Measurements from ENCODE around the gene C1QL2.

Gene C1QL2

DNA sequence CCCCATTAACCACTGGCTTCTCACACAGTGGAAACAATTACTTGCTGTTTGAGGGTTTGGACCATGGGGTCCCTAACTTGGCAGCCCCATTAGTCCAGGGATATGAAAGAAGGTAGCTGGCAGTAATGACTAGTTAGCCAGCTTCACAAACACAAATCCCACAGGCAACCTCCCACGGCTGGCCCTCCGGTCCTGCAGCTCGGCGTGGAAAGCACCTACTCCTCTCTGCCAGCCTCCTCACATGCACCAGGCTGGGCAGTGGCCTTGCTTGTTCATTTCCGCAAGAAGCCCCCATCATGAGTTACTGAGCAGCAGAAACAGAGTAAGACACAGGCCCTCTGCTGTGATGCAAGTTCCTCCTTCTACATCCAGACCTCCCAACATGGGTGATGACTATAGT, 13.7 kb downstream of the C1QL2 start:
- in situ Hi-C loops (cut with MboI; ENCODE audit: low sequenced_read_pairs) = no loop called here

DNA sequence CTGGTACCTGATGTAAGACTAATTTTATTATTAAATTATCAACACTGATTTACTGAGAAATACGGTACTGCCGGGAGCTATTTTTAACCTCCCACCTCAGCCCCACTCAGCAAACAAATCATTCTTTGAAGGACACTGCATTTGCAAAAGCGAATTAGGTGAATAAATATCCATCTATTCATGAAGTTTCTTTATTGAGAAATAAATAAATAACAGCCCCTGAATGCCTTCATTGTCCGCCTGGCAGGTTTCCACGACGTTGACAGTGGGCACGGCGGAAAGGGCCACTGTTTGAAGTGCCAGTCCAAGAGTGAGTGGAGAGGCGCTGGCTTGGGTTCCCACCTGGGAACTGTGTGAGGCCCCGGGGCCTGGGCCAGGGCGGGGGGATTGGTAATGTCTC, 15.7 kb downstream of the C1QL2 start:
- in situ Hi-C loops (cut with MboI; ENCODE audit: low sequenced_read_pairs) = no loop called here

DNA sequence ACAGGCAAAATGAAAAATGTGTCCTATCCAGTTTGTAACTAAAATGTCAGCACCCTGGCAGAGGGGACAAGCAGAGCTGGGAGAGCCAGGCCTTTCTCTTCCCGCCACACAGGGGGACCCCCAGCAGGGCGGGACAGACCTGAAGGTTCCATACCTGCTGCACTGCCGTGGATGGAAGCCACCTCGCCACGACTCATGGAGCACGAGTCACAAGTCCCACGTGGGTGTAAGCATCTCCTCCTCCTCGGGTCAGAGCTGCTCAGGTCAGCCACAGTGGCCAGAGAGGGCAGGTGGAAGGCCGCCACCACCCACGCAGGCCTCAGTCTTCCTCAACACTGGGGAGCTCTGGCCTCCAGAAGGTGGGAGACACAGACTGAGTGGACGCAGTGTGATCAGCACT, 21.0 kb downstream of the C1QL2 start:
- in situ Hi-C loops (cut with MboI; ENCODE audit: low sequenced_read_pairs) = no loop called here

DNA sequence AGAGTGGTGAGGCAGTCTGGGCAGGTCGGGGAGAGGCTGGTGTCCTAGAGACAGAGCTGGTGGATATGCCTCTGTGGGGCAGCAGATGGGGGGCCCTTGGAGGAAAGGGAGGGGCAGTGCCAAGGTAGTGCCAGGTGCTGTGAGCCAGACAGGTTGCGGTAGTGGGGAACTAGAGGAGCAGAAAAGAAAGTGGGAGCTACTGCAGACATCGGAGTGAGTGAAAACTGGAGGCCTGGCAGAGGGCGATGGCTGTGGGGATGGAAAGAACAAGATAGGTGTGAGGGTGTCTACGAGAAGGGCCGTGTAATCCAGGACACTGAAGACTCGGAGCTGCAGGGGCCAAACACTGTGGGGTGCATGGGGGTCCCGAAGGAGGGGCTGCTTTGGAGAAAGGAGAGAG, 21.7 kb downstream of the C1QL2 start:
- in situ Hi-C loops (cut with MboI; ENCODE audit: low sequenced_read_pairs) = no loop called here

DNA sequence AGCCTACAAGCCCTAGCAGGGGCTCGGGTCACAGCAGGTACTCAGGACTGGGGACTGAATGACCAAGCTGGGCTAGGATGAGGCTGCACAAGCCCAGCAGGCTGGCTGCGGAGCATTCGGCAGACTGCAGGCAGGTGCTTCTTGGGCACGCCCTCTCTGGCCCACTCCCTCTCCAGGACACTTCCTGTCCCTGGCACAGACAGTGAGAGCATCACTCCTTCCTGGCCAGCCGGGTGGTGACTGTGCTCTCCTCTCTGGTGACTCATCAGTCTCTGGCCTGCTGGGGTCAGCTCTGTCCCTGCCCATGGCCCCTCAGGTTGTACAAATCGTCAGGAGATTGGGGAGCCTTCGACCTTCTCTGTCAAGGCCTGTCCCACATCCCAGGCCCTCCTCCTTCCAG, 22.5 kb downstream of the C1QL2 start:
- in situ Hi-C loops (cut with MboI; ENCODE audit: low sequenced_read_pairs) = no loop called here

DNA sequence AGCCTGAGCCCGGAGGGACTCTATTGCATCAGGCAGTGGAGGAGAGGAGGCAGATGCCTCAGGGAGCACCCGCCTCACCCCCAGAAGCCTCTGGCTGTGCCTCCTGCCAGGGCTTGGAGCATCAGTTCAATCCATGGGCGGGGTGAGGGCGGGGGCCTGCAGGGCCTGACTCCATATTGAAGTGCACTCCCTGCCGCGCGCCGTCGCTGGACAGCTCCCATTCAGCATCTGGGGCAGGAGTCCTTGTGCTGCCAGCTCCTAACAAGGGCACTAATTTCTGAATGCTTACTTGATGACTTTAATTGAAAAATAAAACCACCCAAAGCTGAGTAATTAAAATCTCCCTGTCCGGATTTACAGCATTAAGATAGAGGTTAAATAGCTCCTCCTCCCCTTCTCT, 23.8 kb downstream of the C1QL2 start:
- in situ Hi-C loops (cut with MboI; ENCODE audit: low sequenced_read_pairs) = no loop called here

DNA sequence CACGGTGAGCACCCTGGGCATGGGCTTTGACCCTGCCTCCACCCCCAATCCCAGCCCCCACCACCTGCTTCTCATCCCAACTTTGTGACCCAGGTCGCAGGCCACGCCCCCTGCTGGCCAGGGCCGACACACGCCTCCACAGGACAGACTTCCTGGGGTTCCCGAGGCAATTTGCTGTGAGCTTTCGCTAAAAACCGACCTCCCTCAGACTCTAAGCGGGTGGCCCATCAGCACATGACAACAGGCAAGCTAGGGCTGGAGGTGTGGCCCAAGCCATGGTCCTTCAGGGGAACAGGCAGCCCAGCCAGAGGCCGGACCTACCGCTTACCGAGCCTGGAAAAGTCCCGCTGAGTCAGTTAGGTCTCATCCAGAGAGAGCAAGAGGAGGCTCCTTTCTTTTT, 31.9 kb downstream of the C1QL2 start:
- in situ Hi-C loops (cut with MboI; ENCODE audit: low sequenced_read_pairs) = no loop called here

DNA sequence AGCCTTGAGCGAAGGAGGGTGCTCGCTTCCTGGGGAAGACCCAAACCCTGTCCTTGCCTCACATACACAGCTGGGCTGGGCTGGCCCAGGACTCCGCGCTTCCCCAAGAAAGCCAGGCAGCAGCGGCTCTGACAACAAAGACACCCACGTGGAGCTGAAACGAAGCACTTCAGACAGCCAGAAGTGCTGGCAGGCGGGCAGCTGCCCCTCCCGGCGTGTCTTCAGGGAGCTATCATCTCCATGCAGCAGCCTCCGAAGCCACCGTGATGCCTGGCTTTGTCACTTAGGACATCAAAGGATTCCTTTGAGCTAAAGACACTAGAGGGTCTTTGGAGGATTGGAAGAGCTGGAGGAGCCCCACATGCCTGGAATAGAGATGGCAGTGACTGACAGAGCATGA, 35.2 kb downstream of the C1QL2 start:
- in situ Hi-C loops (cut with MboI; ENCODE audit: low sequenced_read_pairs) = no loop called here

DNA sequence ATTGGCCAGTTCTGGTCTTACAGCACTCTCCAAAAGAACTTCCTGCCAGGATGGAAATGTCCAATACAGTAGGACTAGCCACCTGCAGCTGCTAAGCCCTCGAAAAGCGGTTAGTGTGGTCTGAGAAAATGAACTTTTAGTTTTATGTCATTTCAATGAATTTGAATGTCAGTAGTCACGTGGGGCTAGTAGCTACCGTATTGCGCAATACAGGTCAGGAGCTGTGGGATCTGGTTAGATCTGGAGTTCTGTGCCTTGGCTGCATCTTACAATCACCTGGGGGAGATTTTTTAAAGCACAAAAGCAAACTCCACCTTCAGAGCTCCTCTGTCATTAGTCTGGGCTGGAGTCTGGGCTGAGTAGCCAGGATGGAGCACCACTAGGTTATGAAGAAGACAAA, 35.9 kb downstream of the C1QL2 start:
- in situ Hi-C loops (cut with MboI; ENCODE audit: low sequenced_read_pairs) = no loop called here

DNA sequence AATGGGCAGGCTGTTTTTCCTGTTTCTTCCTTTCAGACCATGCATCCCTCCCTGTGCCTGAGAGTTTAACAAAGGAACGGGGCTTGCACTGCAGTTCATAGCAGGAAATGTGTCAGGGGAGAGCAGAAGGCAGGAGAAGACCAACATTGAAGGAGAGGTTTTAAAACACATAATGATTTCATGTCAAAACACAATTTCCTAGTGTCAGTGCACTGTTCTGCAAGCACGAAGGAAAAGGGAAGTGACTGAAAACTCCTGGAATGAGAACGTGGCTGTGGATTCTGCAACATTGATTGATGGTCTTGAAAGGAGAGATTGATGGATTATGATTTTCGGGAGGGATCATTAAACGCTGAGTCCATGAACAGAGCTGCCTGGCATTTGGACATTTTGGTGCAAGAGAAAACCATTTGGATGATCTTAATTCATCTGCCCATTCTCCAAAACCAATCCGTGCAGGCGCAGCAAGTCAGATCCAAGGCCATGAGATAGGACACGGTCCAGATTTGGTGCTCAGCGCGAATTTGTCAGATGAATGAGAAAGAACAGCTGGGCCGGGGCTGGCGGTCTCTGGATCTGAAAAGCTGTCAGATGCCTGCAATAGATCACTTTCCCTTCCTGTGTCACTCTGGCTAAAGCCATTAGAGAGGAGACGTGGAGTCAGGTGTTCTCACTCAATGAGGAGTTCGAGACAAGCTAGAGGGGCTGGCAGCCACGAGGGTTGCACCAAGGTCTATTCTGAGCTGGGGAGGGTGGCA, 38.4 kb downstream of the C1QL2 start:
- in situ Hi-C loops (cut with MboI; ENCODE audit: low sequenced_read_pairs) = no loop called here

DNA sequence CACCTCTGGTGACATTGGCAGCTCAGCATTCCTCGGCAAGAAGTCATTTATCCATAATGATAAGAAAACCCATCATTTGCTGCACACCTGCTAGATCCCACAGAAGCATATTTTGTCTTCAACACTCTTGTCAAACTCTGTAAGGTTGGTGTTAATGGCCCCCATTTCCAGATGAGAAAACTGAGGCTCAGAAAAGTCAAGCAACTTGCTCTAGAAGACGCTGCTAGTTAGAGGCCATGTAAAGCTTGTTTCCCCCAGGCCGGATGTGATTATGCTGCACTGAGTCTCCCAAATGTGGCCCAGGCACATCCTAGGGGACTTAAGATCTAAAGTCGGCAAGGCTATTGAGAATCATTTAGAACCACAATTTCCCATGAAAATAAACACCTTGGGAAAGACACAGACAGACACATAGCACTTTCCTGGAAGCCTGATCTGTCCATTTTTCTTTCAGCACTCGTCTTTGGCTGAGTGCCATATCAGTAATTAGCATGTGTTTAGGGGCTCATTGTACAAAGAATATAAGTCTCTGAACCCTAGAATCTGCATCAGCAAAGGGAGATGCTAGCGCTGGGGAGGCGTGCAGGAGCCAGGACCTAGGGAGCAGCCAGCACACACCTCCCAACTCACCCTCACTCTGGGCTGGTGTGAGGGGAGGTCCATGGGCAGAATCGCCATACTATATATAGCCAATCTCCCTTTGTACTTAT, 39.3 kb downstream of the C1QL2 start:
- in situ Hi-C loops (cut with MboI; ENCODE audit: low sequenced_read_pairs) = no loop called here

DNA sequence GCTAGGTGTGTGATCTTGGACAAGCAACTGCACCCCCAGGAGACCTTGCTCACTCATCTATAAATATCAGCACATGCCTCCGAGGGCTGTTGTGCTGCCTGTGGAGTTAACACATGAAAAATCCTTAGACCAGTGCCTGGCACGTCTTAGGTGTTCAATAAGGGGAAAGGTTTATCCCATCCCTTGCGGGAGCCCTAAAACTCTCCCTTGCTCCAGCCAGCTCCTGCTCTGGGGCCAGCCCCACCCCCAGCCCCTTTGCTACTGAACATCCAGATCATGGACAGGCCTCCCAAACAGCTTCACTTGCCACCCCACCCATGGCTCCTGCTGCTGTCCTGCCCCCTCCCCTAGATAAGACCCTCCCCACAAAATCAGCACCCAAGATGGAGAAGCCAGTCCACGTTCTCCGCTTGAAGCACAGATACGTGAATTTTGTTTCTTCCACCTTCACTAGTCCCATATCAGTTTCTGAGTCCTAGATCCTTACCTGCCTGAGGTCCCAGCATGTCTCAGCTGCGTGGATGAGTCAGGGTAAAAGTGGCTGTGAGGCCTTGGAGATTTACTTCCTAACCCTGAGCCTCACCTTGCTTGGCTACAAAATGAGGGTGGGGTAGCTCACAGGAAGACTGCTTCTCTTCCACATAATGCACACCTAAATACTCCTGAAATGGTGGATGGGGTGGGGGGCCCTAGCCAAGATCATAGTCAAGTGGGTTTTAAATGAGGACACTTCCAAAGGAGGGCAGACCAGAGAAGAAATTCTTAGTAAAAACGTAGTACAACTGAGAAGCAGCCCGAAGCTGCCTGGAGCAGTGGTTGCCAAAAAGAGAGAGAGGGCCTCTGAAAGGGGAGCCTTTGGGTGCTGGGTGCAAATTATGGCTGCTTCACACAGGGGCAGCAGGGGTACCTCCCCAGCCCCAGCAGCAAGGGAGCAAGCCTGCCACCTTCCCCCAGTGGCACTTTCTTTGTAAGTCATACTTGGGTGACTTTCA, 40.4 kb downstream of the C1QL2 start:
- in situ Hi-C loops (cut with MboI; ENCODE audit: low sequenced_read_pairs) = no loop called here

DNA sequence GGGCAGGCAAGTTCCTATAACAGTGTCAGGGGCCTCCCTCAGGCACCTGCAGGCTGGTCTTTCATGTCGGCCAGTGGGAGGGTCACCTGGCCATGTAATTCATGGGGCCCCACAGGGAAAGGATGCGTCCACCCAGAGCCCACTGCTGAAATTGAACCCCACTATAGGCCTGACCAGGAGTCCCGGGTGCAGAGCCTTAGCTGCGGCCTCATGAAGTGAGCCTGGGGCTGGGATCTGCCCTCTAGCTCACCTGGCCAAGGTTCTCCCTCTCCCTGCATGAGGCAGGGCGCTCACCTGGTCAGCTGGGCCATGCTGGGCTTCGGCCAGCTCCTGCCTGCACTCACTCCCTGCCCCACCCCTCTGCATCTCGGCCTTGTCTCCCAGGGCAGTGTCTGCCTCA, 41.1 kb downstream of the C1QL2 start:
- in situ Hi-C loops (cut with MboI; ENCODE audit: low sequenced_read_pairs) = no loop called here

DNA sequence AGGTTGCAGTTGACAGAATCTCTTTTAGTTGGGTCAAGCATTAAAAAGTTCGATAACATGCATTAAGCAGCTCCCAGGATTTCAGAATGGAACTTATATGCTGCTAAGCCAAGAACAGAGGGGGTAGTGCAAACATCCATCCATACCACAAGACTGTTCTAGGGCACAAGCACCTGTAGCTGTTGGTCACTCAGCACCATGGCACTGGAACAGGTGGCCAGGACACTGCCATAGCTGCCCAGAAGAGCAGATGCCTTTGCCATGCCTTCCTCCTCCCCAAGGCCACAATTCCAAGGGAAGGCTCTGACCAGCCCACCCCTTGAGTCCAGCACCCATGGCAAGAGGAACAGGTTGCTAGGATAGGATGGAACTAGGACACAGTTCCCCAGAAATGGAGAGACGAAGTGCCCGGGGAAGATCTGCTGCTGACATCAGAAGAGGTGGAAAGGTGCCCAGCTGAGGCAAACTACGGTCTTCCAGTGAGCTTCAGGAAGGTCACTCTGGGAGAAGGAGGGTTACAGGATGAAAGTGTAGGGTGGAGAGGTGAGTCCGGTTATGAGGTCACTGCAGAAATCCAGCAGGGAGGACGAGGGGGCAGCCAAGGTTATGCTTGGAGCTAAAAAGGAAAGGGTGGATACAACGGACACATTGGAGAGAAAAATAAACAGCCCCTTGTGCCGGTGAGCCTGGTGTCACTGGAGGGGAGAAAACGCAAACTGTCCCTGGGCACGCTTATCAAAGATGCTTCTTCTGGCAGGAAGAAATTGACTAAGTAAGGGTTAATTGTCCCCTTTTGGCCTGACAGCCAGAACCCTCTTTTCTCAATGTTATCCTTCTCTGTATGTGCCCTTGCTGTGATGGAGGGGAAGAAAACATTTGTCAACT, 41.9 kb downstream of the C1QL2 start:
- in situ Hi-C loops (cut with MboI; ENCODE audit: low sequenced_read_pairs) = no loop called here

DNA sequence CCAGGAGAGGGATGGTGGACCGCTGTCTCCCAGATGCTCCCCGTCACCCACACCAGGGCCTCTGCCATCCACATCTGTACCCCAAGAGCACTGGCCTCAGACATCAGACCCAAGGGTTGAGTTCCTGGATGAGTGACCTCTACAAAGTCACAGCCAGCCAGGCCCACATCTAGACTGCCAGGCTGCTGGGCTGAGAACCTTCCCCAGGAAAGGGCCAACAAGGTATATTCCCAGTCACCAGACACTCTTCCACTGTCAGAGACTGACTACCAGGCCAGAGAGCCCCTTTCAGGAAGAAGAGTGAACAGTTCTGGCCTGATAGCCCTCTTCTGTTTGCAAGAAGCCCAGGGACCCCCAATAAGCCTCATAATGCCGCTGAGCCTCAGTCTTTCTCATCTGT, 44.3 kb downstream of the C1QL2 start:
- in situ Hi-C loops (cut with MboI; ENCODE audit: low sequenced_read_pairs) = no loop called here

DNA sequence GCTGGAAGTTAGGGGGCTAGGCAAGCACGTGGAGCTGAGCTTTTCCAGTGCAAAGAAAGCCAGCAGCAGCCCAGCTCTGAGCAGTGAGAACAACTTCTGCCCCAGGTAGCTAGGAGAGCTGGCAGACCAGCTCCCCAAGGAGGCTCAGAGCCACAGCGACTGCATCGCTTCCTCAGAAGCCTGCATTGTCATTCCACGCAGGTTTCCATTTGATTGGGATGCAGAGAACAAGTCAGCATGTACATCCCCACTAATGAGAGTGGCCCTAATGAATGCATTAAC, 45.1 kb downstream of the C1QL2 start:
- in situ Hi-C loops (cut with MboI; ENCODE audit: low sequenced_read_pairs) = no loop called here

DNA sequence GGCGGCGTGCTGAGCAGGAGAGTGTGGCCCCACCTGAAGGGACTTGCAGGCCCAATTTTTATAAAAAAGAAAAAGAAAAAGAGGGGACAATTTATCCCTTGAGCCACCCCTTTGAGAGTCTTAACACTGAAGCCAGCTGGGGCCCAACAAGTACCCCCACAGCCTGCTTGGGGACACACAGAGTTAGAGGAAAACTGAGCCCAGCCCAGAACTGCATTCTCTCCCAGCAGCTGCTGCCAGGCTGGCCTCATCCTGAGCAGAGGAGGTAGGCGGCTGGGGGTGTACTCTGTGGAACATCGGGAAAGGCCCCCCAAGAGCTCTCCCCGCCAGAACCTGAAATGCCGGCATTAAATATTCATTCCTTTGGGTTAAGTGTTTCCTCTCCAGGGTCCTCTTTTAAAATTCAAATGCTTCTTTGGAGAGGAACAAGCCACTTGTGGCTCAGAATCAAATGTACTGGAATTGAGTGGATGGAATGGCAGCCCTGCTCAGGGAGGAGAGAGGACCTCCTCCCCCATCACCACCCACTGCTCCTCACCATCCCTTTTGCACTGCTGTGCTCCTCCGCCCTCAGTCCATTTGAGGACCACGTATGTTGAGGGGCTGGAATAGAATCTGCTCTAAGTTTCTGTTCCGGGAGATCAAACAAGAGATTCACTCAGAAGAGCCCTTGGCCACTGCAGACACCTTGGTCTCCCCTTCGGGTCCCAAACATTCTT, 45.6 kb downstream of the C1QL2 start:
- in situ Hi-C loops (cut with MboI; ENCODE audit: low sequenced_read_pairs) = no loop called here

DNA sequence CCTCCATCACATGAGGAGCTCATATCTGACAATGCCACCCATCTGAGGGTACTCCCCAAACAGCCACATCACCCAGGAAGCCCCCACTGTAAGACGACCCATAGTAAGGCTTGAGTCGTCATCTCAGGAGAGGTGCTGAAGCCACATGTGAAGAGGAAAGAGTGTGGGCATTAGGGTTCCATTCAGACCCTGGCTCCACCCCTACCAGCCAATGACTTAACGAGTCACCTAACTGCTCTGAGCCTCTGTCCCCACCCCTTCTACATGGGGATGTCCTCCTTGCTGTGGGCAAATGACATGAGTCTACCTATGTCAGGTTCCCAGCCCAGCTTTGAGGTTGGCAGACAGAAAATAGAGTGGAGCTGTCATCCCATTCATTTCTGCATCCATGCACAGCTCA, 46.3 kb downstream of the C1QL2 start:
- in situ Hi-C loops (cut with MboI; ENCODE audit: low sequenced_read_pairs) = no loop called here

DNA sequence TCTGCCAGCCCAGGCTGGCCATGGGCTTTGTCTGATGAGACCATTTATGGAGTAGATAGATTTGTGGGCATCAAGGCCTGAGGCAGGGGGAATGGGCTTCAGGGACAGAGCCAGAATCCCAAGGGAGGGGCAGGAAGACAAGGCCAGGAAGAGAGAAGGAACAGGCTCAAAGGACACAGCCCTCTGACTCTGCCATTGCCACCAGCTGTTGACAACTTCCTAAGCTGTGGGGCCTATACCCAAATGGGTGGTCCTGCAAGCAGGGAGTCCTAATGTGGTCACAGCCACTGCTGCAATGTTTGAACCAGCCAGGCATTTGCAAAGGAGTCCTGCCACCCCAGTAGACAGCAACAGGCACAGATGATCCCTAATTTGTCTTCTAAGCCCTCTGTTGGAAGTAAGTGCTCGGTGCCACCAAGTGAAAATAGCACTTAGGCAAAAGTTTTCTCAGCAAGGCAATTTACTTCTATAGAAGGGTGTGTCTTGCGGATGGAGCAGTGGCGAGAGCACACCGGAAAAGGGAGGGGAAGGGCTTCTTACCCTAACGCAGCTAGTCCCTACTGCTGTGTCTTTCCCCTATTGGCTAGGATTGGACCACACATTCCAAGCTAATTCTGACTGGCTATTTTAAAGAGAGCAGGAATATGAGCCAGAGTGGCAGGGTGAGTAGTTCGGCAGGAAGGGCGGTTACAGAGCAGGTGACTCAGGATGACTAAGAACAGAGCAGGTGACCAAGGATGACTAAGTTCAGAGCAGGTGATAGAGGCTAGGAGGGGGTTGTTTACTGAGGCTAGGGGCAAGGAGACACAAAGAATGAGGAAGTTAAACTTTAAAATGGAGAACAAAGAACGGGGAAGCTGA, 47.2 kb downstream of the C1QL2 start:
- in situ Hi-C loops (cut with MboI; ENCODE audit: low sequenced_read_pairs) = no loop called here

Measured in HL-60/S4 (cell line).